WI38 (cell line): Measurements from ENCODE around the gene LIPA.
A peak's percentile ranks its signal among the peaks of the same experiment; 100 is the strongest.

Experiments
- H3K4me3 ChIP-seq: 2 replicates; pipeline ENCODE4 v1.5.1; 2011; ENCODE audit warnings: low read depth, mild to moderate bottlenecking, control low read depth, low read length
- CTCF ChIP-seq: IDR thresholded peaks from 2 replicates; pipeline ENCODE4 v1.5.1; 2012; ENCODE audit warnings: low read depth, mild to moderate bottlenecking, control low read depth, low read length

The LIPA gene

GRCh38 chr10:89214566-89215165, 36.9 kb downstream of the LIPA start:
- H3K4me3 ChIP-seq: no peak overlapping the region
- no peak for TF ChIP-seq CTCF

- no peak overlapping the region for H3K4me3 ChIP-seq
- peak; percentile 21; the same call in 1 of the 2 replicates for TF ChIP-seq CTCF
These were observed 38.3 kb downstream of the LIPA start for GRCh38 chr10:89213191-89213808.

DNA sequence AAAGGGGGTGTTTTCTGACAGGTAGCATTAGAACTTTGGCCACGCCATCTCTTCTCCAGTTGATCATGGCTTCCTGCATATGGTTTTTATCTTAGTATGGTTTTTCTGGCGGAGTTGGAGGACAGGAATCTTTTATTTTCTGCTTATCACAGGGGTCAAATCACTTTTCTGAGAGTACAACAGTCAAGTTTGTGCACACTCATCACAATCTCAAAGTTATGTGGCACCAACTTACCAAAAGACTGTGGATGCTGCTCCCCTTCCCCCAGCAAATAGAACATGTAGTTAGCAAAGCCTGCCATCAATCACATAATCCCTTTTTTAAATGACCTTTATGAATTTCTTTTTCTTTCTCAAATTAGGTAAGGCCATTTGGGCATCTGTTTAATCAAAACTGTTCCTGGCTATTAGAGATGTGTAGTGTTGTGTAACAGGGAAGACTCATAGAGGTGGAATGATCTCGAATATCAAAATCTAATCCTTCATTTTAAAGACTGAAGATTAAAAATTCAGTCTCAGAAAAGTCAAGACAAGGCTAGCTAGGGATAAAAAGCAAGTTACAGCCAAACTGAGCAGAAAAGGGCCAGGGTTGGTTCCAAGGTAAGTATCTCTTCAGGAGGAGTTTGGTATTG, 40.7 kb downstream of the LIPA start:
- TF ChIP-seq CTCF: no peak
- H3K4me3 ChIP-seq: no peak overlapping the region

GRCh38 chr10:89209718-89210117, 41.9 kb downstream of the LIPA start:
- H3K4me3 ChIP-seq: no peak overlapping the region
- TF ChIP-seq CTCF: no peak

- TF ChIP-seq CTCF: no peak
- H3K4me3 ChIP-seq: peak overlapping the region; percentile 51
These were observed 43.6 kb downstream of the LIPA start for GRCh38 chr10:89207801-89208551.

GRCh38 chr10:89207181-89207800, 44.3 kb downstream of the LIPA start, which contains the start of gene CH25H:
TSS of gene CH25H (minus strand) at chr10:89207317. CDS start at chr10:89207292, 25 bp downstream.
- no peak for TF ChIP-seq CTCF
- peak within 1 kb of the TSS; percentile 51 for H3K4me3 ChIP-seq
